Loucy (cell line): Measurements from ENCODE around the gene TOM1L2.

Experiments
- H2AFZ ChIP-seq: fragments of 200-600 bp; sonication (generic); 2 replicates; pipeline ENCODE4 v1.6.0; 2016; ENCODE audit warnings: antibody characterized with exemption, mild to moderate bottlenecking, low read length, moderate library complexity
- H3F3A ChIP-seq: fragments of 200-600 bp; 2 replicates; pipeline ENCODE4 v1.6.0; 2016; ENCODE audit warnings: antibody characterized with exemption, low read depth, mild to moderate bottlenecking
- H3K27me3 ChIP-seq: fragments of 200-600 bp; sonication (generic); 2 replicates; pipeline ENCODE4 v1.6.1; 2014; ENCODE audit warnings: low read length, mild to moderate bottlenecking; ENCODE audit not compliant: insufficient read depth, poor library complexity, severe bottlenecking
- H3K36me3 ChIP-seq: fragments of 200-600 bp; sonication (generic); 2 replicates; pipeline ENCODE4 v1.6.1; 2016; ENCODE audit warnings: low read length; ENCODE audit not compliant: insufficient read depth
- H3K4me1 ChIP-seq: fragments of 200-600 bp; sonication (generic); 2 replicates; pipeline ENCODE4 v1.5.1; 2014; ENCODE audit warnings: low read length, mild to moderate bottlenecking; ENCODE audit not compliant: insufficient read depth, poor library complexity, severe bottlenecking
- H3K4me2 ChIP-seq: fragments of 200-600 bp; sonication (generic); 2 replicates; pipeline ENCODE4 v1.6.0; 2014; ENCODE audit warnings: antibody characterized with exemption, low read length, low read depth, mild to moderate bottlenecking; ENCODE audit not compliant: poor library complexity, severe bottlenecking
- H3K4me3 ChIP-seq: fragments of 200-600 bp; sonication (generic); 2 replicates; pipeline ENCODE4 v1.5.1; 2014; ENCODE audit warnings: low read length, mild to moderate bottlenecking, mixed read lengths; ENCODE audit not compliant: poor library complexity, severe bottlenecking
- H3K79me2 ChIP-seq: fragments of 200-600 bp; sonication (generic); 2 replicates; pipeline ENCODE4 v1.6.1; 2014; ENCODE audit warnings: low read length; ENCODE audit not compliant: insufficient read depth
- H3K9ac ChIP-seq: fragments of 200-600 bp; sonication (generic); 2 replicates; pipeline ENCODE4 v1.6.0; 2014; ENCODE audit warnings: mild to moderate bottlenecking, low read depth, low read length, moderate library complexity; ENCODE audit not compliant: poor library complexity, severe bottlenecking
- H3K9me2 ChIP-seq: fragments of 200-600 bp; sonication (generic); replicated peaks from 2 replicates; pipeline ENCODE4 v1.6.1; 2016; ENCODE audit warnings: low read depth, low read length, mixed read lengths
- H3K9me3 ChIP-seq: fragments of 200-600 bp; sonication (generic); 2 replicates; pipeline ENCODE4 v1.6.1; 2014; ENCODE audit warnings: mild to moderate bottlenecking, antibody characterized with exemption, low read length, low read depth; ENCODE audit not compliant: insufficient read depth
- H4K20me1 ChIP-seq: fragments of 200-600 bp; sonication (generic); 2 replicates; pipeline ENCODE4 v1.6.0; 2014; ENCODE audit warnings: antibody characterized with exemption, low read length, mild to moderate bottlenecking; ENCODE audit not compliant: insufficient read depth, poor library complexity, severe bottlenecking
- EZH2phosphoT487 ChIP-seq: fragments of 200-600 bp; IDR thresholded peaks from 2 replicates; pipeline ENCODE4 v1.6.1; 2018; ENCODE audit warnings: antibody characterized with exemption, mild to moderate bottlenecking, moderate library complexity, borderline replicate concordance
- TF ChIP-seq, protein P1 (sequence below): fragments of 200-600 bp; sonication (generic); conservative IDR thresholded peaks from 2 replicates; pipeline ENCODE4 v1.5.1; 2014; ENCODE audit warnings: mild to moderate bottlenecking, antibody characterized with exemption, low read length

TOM1L2 gene

DNA sequence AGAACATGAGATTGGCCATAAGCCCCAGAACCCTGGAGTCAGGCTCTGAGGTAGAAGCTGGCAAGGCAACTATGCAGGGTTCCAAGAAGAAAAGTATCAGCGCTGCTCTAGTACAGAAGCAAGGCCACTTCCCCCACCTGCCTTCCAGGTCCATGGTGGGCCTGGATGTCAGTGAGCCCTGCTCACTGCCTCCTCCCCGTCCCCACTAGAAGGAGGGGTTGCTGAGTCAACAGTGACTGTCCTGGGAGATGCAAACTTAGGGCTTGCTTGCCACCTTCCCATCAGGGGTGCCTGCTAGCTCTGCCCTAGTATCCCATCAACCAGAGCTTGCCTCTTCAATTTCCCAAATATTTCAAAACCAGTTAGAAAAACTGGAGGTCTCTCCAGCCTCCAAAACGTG, 105.8 kb downstream of the TOM1L2 start:
- TF ChIP-seq, protein P1, sequence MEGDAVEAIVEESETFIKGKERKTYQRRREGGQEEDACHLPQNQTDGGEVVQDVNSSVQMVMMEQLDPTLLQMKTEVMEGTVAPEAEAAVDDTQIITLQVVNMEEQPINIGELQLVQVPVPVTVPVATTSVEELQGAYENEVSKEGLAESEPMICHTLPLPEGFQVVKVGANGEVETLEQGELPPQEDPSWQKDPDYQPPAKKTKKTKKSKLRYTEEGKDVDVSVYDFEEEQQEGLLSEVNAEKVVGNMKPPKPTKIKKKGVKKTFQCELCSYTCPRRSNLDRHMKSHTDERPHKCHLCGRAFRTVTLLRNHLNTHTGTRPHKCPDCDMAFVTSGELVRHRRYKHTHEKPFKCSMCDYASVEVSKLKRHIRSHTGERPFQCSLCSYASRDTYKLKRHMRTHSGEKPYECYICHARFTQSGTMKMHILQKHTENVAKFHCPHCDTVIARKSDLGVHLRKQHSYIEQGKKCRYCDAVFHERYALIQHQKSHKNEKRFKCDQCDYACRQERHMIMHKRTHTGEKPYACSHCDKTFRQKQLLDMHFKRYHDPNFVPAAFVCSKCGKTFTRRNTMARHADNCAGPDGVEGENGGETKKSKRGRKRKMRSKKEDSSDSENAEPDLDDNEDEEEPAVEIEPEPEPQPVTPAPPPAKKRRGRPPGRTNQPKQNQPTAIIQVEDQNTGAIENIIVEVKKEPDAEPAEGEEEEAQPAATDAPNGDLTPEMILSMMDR = no peak
- no peak for TF ChIP-seq EZH2phosphoT487
- no peaks in the 10 kb centered on the region for H3K27me3 ChIP-seq
- H4K20me1 ChIP-seq = no peaks in the 10 kb centered on the region
- no peaks in the 10 kb centered on the region for H3K9me3 ChIP-seq
- H3K4me2 ChIP-seq = no peak overlapping the region
- H3K79me2 ChIP-seq = no peaks in the 10 kb centered on the region
- no peaks in the 10 kb centered on the region for H3F3A ChIP-seq
- H3K4me1 ChIP-seq = peaks cover 4% of the 10 kb centered on the region
- H3K9me2 ChIP-seq = no peaks in the 10 kb centered on the region
- H3K36me3 ChIP-seq = no peaks in the 10 kb centered on the region
- no peak overlapping the region for H3K4me3 ChIP-seq
- H3K9ac ChIP-seq = no peak overlapping the region
- no peak overlapping the region for H2AFZ ChIP-seq

DNA sequence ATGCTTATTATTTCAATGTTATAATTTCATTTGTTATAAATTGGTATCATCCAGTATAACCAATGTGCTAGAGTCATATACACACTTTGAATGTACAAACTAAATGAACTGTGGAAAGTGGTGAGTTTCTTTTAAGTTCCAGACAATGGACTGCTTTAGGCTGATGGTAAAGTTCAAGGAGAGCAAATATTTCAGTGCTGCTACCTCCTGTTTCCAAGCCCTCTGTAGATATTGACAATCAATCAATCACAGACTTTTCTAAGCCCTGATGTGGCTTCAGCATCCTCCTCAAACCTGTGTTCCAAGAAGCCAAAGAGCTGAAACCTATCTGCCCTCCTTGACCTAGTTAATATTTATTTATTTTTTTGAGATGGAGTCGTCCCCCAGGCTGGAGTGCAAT, 107.2 kb downstream of the TOM1L2 start:
- H3K4me2 ChIP-seq = no peak overlapping the region
- H4K20me1 ChIP-seq = no peaks in the 10 kb centered on the region
- no peak overlapping the region for H3K9ac ChIP-seq
- no peaks in the 10 kb centered on the region for H3K9me3 ChIP-seq
- no peaks in the 10 kb centered on the region for H3K79me2 ChIP-seq
- no peaks in the 10 kb centered on the region for H3K9me2 ChIP-seq
- TF ChIP-seq, protein P1 = no peak
- no peak for TF ChIP-seq EZH2phosphoT487
- H2AFZ ChIP-seq = no peak overlapping the region
- peaks cover 4% of the 10 kb centered on the region for H3K4me1 ChIP-seq
- no peaks in the 10 kb centered on the region for H3K36me3 ChIP-seq
- no peaks in the 10 kb centered on the region for H3F3A ChIP-seq
- no peak overlapping the region for H3K4me3 ChIP-seq
- H3K27me3 ChIP-seq = no peaks in the 10 kb centered on the region

DNA sequence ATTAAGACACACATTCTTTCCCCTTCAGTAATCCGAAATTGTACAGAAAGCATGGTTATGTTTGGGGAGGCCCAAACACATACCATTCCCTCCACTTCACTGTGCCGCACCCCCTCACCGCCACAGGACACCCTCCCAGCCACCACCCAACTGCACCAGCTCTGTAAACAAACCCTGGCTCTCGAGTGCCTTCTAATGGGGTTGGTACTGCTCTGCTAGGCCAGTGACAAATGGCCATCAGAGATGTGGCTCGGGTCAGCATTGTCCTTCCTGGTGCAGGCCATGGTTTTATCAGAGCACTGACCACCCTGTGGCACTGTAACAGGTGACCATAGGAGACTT, 111.5 kb downstream of the TOM1L2 start:
- Histone ChIP-seq H3F3A (no peaks in the 10 kb centered on the region), H4K20me1 (no peaks in the 10 kb centered on the region), H3K4me3 (no peak overlapping the region), H3K9ac (no peak overlapping the region), H3K27me3 (no peaks in the 10 kb centered on the region), H3K9me3 (no peaks in the 10 kb centered on the region), H3K36me3 (no peaks in the 10 kb centered on the region), H2AFZ (no peak overlapping the region), H3K79me2 (no peaks in the 10 kb centered on the region), H3K4me2 (no peak overlapping the region), H3K4me1 (no peaks in the 10 kb centered on the region), H3K9me2 (no peaks in the 10 kb centered on the region)
- TF ChIP-seq EZH2phosphoT487 = no peak
- TF ChIP-seq, protein P1 = no peak
